Epidermal melanocyte (primary cell): ENCODE measurements around the gene LRBA.
A peak's percentile ranks its signal among the peaks of the same experiment; 100 is the strongest.
"Not testable (repeated sequence)": the region's sequence is repeated elsewhere in the genome, so short reads cannot be mapped to it uniquely, and the experiment has no call there.

ENCODE experiments used
- DNase-seq: peaks from one replicate; pipeline ENCODE4 v3.0.0; 2011; ENCODE audit warnings: low spot score; ENCODE audit not compliant: insufficient read length

Gene LRBA

GRCh38 chr4:150974252-150974640 lies 40.8 kb downstream of the LRBA start:
- no peak for DNase-seq

- no peak for DNase-seq
Measured at GRCh38 chr4:150973626-150974251, 41.3 kb downstream of the LRBA start.

- no peak for DNase-seq
Measured at GRCh38 chr4:150972592-150972991, 42.5 kb downstream of the LRBA start.

GRCh38 chr4:150971901-150972300 lies 43.2 kb downstream of the LRBA start:
- no peak for DNase-seq

GRCh38 chr4:150970685-150971151 lies 44.4 kb downstream of the LRBA start:
- no peak for DNase-seq

GRCh38 chr4:150964754-150965153 lies 50.3 kb downstream of the LRBA start:
- DNase-seq: peak; percentile 9

- DNase-seq: not testable (repeated sequence)
Measured at GRCh38 chr4:150963602-150964345, 51.3 kb downstream of the LRBA start.

GRCh38 chr4:150962245-150962644 lies 52.8 kb downstream of the LRBA start:
- DNase-seq: no peak

- DNase-seq: no peak
Measured at GRCh38 chr4:150961566-150961965, 53.5 kb downstream of the LRBA start.

- peak; percentile 15 for DNase-seq
Measured at GRCh38 chr4:150960818-150961217, 54.3 kb downstream of the LRBA start.

- DNase-seq: peak; percentile 21
Measured at GRCh38 chr4:150960079-150960478, 55.0 kb downstream of the LRBA start.

- DNase-seq: not testable (repeated sequence)
Measured at GRCh38 chr4:150957981-150958380, 57.1 kb downstream of the LRBA start.

GRCh38 chr4:150957095-150957494 lies 58.0 kb downstream of the LRBA start:
- DNase-seq: not testable (repeated sequence)

- not testable (repeated sequence) for DNase-seq
Measured at GRCh38 chr4:150953916-150954315, 61.2 kb downstream of the LRBA start.

- no peak for DNase-seq
Measured at GRCh38 chr4:150952167-150952845, 62.8 kb downstream of the LRBA start.

GRCh38 chr4:150950657-150951288 lies 64.3 kb downstream of the LRBA start:
- DNase-seq: no peak

GRCh38 chr4:150949943-150950342 lies 65.1 kb downstream of the LRBA start:
- no peak for DNase-seq

GRCh38 chr4:150949342-150949741 lies 65.7 kb downstream of the LRBA start:
- no peak for DNase-seq

- DNase-seq: no peak
Measured at GRCh38 chr4:150948710-150949109, 66.4 kb downstream of the LRBA start.

GRCh38 chr4:150948074-150948473 lies 67.0 kb downstream of the LRBA start:
- DNase-seq: no peak

GRCh38 chr4:150944660-150945059 lies 70.4 kb downstream of the LRBA start:
- no peak for DNase-seq

- DNase-seq: no peak
Measured at GRCh38 chr4:150943818-150944217, 71.3 kb downstream of the LRBA start.
